ENCODE results near the gene LZTS2. TPM values are rescaled to one million over a fixed set of nuclear protein-coding genes. Genes with fewer than 3 reads are reported as not detected.

LZTS2 gene
- total RNA-seq, 1 experiment from 2014 or later = 93.0 TPM

- DNase-seq (ENCODE audit: low read depth, low spot score) = no peak
- Histone ChIP-seq H3K9ac (ENCODE audit: low read length) (no peak overlapping the region), H3K4me3 (replicated peaks in 1 of 2; ENCODE audit: low read depth in 1 of 2, low read length in 2 of 2) (no peak overlapping the region), H3K36me3 (ENCODE audit: control insufficient read depth in 1 of 2, insufficient read depth in 2 of 2, low read length in 2 of 2) (peaks cover 14 to 23% of the 10 kb centered on the region in 2 experiments; a peak in 3 of 4 replicates), H4K20me1 (ENCODE audit: insufficient read depth) (no peaks in the 10 kb centered on the region), H3K27ac (ENCODE audit: low read depth, low read length) (no peak overlapping the region), H3K9me2 (ENCODE audit: insufficient read depth) (no peaks in the 10 kb centered on the region), H2AFZ (ENCODE audit: low read depth, low read length, poor library complexity, severe bottlenecking) (no peak overlapping the region), H3K4me1 (ENCODE audit: control insufficient read depth in 1 of 2, insufficient read depth in 2 of 2, low read length in 2 of 2) (peaks cover 10 to 28% of the 10 kb centered on the region in 2 experiments; a peak in 3 of 4 replicates), H3K9me3 (ENCODE audit: control insufficient read depth in 1 of 2, insufficient read depth in 1 of 2, low read depth in 1 of 2, low read length in 2 of 2) (no peaks in the 10 kb centered on the region), H3K4me2 (ENCODE audit: low read length) (no peak overlapping the region), H3K27me3 (ENCODE audit: insufficient read depth, low read length) (no peaks in the 10 kb centered on the region), H3K79me2 (ENCODE audit: insufficient read depth, low read length) (peaks cover 44% of the 10 kb centered on the region)
- RAD21 ChIA-PET (ENCODE audit: low non-redundant PET in 1 of 2, low total read pairs in 2 of 2, uncharacterized antibody in 2 of 2, unreplicated experiment in 2 of 2) = no interaction called here
- intact Hi-C loops (cut with micrococcal nuclease) = no loop called here
- POLR2A ChIA-PET = no interaction called here
- BruUV-seq (replicated peaks) = no TSS peak
- CTCF ChIA-PET = no interaction called here
- no peak for ATAC-seq
- TF ChIP-seq EZH2 (IDR thresholded peaks at IDR 0.05) (no peak), ZBTB33 (IDR thresholded peaks at IDR 0.05; ENCODE audit: extremely low read depth, insufficient replicate concordance, low read length) (no peak), JUND (IDR thresholded peaks at IDR 0.05) (no peak), EGR1 (IDR thresholded peaks at IDR 0.05; ENCODE audit: low read depth) (no peak), POLR2AphosphoS5 (IDR thresholded peaks at IDR 0.05; ENCODE audit: low read depth, low read length) (peak; percentile 21; the same call in 1 of the 2 replicates), MAX (IDR thresholded peaks at IDR 0.05) (no peak)
Measured at GRCh38 chr10:100984672-100985177, 14.9 kb upstream of the LZTS2 start.

GRCh38 chr10:100985336-100985735 is 14.3 kb upstream of the LZTS2 start:
- Histone ChIP-seq H3K27me3 (ENCODE audit: insufficient read depth, low read length) (no peaks in the 10 kb centered on the region), H3K27ac (ENCODE audit: low read depth, low read length) (no peak overlapping the region), H3K4me2 (ENCODE audit: low read length) (no peak overlapping the region), H3K79me2 (ENCODE audit: insufficient read depth, low read length) (peaks cover 50% of the 10 kb centered on the region), H3K36me3 (ENCODE audit: control insufficient read depth in 1 of 2, insufficient read depth in 2 of 2, low read length in 2 of 2) (peaks cover 20 to 22% of the 10 kb centered on the region in 2 experiments; a peak in 3 of 4 replicates), H4K20me1 (ENCODE audit: insufficient read depth) (no peaks in the 10 kb centered on the region; the same call in 1 of the 2 replicates), H3K9me2 (ENCODE audit: insufficient read depth) (no peaks in the 10 kb centered on the region), H3K4me3 (replicated peaks in 1 of 2; ENCODE audit: low read depth in 1 of 2, low read length in 2 of 2) (no peak overlapping the region), H3K9ac (ENCODE audit: low read length) (no peak overlapping the region), H3K9me3 (ENCODE audit: control insufficient read depth in 1 of 2, insufficient read depth in 1 of 2, low read depth in 1 of 2, low read length in 2 of 2) (no peaks in the 10 kb centered on the region), H3K4me1 (ENCODE audit: control insufficient read depth in 1 of 2, insufficient read depth in 2 of 2, low read length in 2 of 2) (peaks cover 10 to 28% of the 10 kb centered on the region in 2 experiments; a peak in 3 of 4 replicates), H2AFZ (ENCODE audit: low read depth, low read length, poor library complexity, severe bottlenecking) (no peak overlapping the region)
- ChIA-PET POLR2A (no interaction called here), RAD21 (ENCODE audit: low non-redundant PET in 1 of 2, low total read pairs in 2 of 2, uncharacterized antibody in 2 of 2, unreplicated experiment in 2 of 2) (interaction anchor here in 1 of 2 experiments (0.6 kb wide), 1 partner anchor 13 kb away, joined by 3 read pairs; no protein-coding TSS in a partner anchor), CTCF (interaction anchor here (0.6 kb wide), 1 partner anchor 9 kb away, joined by 3 read pairs; no protein-coding TSS in a partner anchor)
- DNase-seq (ENCODE audit: low read depth, low spot score) = no peak
- no peak for ATAC-seq
- intact Hi-C loops (cut with micrococcal nuclease) = no loop called here
- BruUV-seq (replicated peaks) = no TSS peak
- TF ChIP-seq POLR2A (IDR thresholded peaks at IDR 0.05; ENCODE audit: borderline replicate concordance, extremely low read depth, insufficient read depth, insufficient read length) = no peak
- no peak for TF ChIP-seq SRF (IDR thresholded peaks at IDR 0.05; ENCODE audit: low read depth)
- no peak for TF ChIP-seq ELF1 (IDR thresholded peaks at IDR 0.05; ENCODE audit: borderline replicate concordance, low read depth)
- no peak for TF ChIP-seq REST (IDR thresholded peaks at IDR 0.05; ENCODE audit: low read depth)
- no peak for TF ChIP-seq EGR1 (IDR thresholded peaks at IDR 0.05; ENCODE audit: low read depth)
- TF ChIP-seq ZNF274 (IDR thresholded peaks at IDR 0.05; ENCODE audit: low read depth, low read length) = no peak
- TF ChIP-seq SIN3A (IDR thresholded peaks at IDR 0.05; ENCODE audit: low read depth) = no peak
- TF ChIP-seq EZH2phosphoT487 (IDR thresholded peaks at IDR 0.05; ENCODE audit: borderline replicate concordance) = no peak
- no peak for TF ChIP-seq CEBPB (IDR thresholded peaks at IDR 0.05; ENCODE audit: low read depth)
- no peak for TF ChIP-seq ATF3 (IDR thresholded peaks at IDR 0.05)
- no peak for TF ChIP-seq JUND (IDR thresholded peaks at IDR 0.05)
